HG02943 (cell line): ENCODE data around the gene SLC9A8.

ENCODE experiments used
- ATAC-seq: cut with Tn5 transposase; IDR thresholded peaks from one replicate; pipeline ENCODE4 v1.9.1; 2021; ENCODE audit warnings: mild to moderate bottlenecking, low read depth, moderate library complexity; ENCODE audit not compliant: unreplicated experiment

Gene SLC9A8

DNA sequence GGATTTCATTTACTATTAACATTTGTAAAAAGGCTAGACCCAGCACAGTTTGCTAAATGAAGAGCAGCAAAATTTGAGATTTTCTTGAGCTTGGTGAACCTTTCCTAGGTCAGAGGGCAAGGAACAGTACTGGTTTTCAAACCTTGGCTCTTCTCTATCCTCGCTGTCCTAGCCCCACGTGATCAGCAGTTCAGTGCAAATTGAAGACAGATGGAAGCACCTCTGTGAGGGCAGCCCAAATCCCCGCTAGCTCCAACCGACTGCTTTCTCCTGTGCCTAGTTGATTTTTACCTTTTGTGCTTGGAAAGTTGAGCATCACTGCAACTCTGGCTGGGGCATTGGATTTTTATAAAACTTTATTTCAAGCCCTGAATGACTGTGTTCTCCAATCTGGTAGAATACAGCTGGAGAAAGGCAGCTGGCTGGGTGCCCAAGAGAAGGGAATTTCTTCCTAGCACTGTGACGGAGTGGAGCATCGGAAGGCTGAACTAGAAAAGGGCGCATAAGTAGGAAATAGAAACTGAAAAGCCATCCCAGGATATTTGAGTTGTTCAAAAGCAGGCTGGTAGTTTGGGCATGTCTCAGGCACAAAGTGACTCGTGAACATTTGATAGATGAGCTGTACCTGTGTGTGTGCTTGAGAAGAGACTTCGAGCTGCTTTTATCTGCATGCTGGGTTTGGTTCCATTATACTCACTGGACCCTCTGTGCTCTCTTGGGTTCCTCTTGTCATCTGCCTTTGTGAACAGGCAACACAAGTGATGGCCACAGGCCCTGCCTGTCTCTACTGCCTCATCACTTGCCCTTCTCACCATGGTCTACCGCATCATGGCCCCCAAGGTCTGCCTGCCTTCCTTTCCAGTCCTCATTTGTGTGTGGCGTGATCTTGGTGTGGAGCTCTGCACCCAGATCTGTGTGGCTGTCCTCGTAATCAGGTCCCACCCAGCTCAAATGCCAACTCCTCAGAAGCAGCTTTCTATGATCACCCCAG is 125.8 kb downstream of the SLC9A8 start:
- no peak for ATAC-seq

DNA sequence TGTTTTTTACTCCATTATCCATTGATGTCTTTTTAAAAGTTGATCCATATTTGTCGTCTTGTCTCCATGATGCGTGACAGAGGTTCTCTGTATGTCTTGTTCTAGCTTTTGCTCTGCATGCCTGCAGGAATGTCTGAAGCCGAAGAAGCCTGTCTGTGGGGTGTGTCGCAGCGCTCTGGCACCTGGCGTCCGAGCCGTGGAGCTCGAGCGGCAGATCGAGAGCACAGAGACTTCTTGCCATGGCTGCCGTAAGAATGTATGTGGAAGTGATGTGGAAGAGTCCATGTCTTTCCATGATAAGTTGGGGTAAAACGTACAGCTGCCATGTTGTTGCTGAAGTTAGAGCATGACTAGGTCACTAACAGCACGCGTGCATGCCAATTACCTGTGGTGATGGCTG is 128.8 kb downstream of the SLC9A8 start:
- ATAC-seq, result no peak
